ENCODE results near the gene RPL34. TPM values are rescaled to one million over a fixed set of nuclear protein-coding genes. Genes with fewer than 3 reads are reported as not detected.

RPL34 gene
- polyA plus RNA-seq, 1 experiment = 2,960 TPM

GRCh38 chr4:108596344-108596743 is 24.0 kb upstream of the RPL34 start:
- no peaks in the 10 kb centered on the region for H3K27me3 ChIP-seq (ENCODE audit: control insufficient read depth, insufficient read depth, low read length)
- TF ChIP-seq, protein P1, sequence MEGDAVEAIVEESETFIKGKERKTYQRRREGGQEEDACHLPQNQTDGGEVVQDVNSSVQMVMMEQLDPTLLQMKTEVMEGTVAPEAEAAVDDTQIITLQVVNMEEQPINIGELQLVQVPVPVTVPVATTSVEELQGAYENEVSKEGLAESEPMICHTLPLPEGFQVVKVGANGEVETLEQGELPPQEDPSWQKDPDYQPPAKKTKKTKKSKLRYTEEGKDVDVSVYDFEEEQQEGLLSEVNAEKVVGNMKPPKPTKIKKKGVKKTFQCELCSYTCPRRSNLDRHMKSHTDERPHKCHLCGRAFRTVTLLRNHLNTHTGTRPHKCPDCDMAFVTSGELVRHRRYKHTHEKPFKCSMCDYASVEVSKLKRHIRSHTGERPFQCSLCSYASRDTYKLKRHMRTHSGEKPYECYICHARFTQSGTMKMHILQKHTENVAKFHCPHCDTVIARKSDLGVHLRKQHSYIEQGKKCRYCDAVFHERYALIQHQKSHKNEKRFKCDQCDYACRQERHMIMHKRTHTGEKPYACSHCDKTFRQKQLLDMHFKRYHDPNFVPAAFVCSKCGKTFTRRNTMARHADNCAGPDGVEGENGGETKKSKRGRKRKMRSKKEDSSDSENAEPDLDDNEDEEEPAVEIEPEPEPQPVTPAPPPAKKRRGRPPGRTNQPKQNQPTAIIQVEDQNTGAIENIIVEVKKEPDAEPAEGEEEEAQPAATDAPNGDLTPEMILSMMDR (IDR thresholded peaks at IDR 0.05; ENCODE audit: low read depth, low read length) = no peak
- POLR2A ChIA-PET = no interaction called here
- H3K4me3 ChIP-seq (ENCODE audit: low read depth, low read length) = no peak overlapping the region
- no peaks in the 10 kb centered on the region; the same call in 1 of the 2 replicates for H3K9me3 ChIP-seq (ENCODE audit: control insufficient read depth, insufficient read depth, low read length)
- CTCF ChIA-PET = no interaction called here
- no peak for DNase-seq (ENCODE audit: low read depth, low spot score)
- H3K27ac ChIP-seq (ENCODE audit: low read depth, low read length) = no peak overlapping the region

DNA sequence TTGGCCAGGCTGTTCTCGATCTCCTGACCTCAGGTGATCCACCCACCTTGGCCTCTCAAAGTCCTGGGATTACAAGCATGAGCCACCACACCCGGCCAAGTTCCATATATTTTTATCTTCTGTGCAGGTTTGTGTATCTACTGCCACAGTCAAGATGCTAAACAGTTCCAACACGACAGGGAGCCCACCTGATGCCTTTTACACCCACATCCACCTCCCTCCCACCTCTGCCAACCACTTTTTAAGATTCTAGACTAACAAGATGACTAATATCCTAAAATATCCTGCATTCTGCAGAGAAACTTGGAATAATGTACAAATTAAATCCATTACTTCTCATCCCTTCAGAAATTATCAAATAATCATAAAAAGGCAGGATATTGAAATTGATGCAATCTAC is 19.3 kb upstream of the RPL34 start:
- POLR2A ChIA-PET = no interaction called here
- H3K27me3 ChIP-seq (ENCODE audit: control insufficient read depth, insufficient read depth, low read length) = no peaks in the 10 kb centered on the region
- no peak for DNase-seq (ENCODE audit: low read depth, low spot score)
- TF ChIP-seq, protein P1 (IDR thresholded peaks at IDR 0.05; ENCODE audit: low read depth, low read length) = no peak
- H3K9me3 ChIP-seq (ENCODE audit: control insufficient read depth, insufficient read depth, low read length) = no peaks in the 10 kb centered on the region
- no peak overlapping the region for H3K27ac ChIP-seq (ENCODE audit: low read depth, low read length)
- H3K4me3 ChIP-seq (ENCODE audit: low read depth, low read length) = no peak overlapping the region
- CTCF ChIA-PET = no interaction called here

DNA sequence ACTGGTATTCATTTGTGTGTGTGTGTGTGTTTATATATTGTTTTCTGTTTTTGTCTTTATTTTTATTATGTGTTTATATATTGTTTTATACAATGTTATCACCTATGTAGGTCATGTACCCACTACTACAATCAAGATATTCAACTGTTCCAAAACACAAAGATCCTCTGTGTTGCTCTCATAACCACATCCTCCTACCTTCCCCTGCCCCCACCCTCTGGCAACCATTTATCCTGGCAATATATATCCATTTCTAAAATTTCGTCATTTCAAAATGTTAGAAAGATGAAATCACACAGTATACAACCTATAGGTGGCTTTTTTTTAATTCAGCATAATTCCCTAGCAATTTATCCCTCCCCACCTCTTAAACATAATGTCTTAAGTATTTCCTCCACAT is 18.8 kb upstream of the RPL34 start:
- DNase-seq (ENCODE audit: low read depth, low spot score) = no peak
- ChIA-PET POLR2A (no interaction called here), CTCF (no interaction called here)
- Histone ChIP-seq H3K27me3 (ENCODE audit: control insufficient read depth, insufficient read depth, low read length) (no peaks in the 10 kb centered on the region), H3K4me3 (ENCODE audit: low read depth, low read length) (no peak overlapping the region), H3K9me3 (ENCODE audit: control insufficient read depth, insufficient read depth, low read length) (no peaks in the 10 kb centered on the region), H3K27ac (ENCODE audit: low read depth, low read length) (no peak overlapping the region)
- TF ChIP-seq, protein P1 (IDR thresholded peaks at IDR 0.05; ENCODE audit: low read depth, low read length) = no peak

DNA sequence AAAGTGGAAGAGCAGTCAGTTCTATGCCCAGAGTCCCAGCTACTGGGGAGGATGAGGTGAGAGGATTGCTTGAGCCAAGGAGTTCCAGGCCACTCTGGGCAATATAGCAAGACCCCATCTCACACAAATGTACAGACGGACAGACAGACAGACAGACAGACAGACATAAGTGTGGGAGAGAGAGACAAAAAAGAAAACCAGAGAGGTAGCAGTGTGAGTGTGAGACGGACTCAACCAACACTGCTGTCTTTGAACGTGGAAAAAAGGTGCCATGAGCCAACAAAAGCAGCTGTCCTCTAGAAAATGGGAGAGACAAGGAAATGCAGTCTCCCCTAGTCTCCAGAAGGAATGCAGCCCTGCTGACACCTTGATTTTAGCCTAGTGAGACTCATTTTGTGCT is 18.2 kb upstream of the RPL34 start:
- ChIA-PET CTCF (no interaction called here), POLR2A (no interaction called here)
- H3K27ac ChIP-seq (ENCODE audit: low read depth, low read length) = no peak overlapping the region
- no peak overlapping the region for H3K4me3 ChIP-seq (ENCODE audit: low read depth, low read length)
- TF ChIP-seq, protein P1 (IDR thresholded peaks at IDR 0.05; ENCODE audit: low read depth, low read length) = no peak
- H3K27me3 ChIP-seq (ENCODE audit: control insufficient read depth, insufficient read depth, low read length) = no peaks in the 10 kb centered on the region
- no peak for DNase-seq (ENCODE audit: low read depth, low spot score)
- H3K9me3 ChIP-seq (ENCODE audit: control insufficient read depth, insufficient read depth, low read length) = no peaks in the 10 kb centered on the region

DNA sequence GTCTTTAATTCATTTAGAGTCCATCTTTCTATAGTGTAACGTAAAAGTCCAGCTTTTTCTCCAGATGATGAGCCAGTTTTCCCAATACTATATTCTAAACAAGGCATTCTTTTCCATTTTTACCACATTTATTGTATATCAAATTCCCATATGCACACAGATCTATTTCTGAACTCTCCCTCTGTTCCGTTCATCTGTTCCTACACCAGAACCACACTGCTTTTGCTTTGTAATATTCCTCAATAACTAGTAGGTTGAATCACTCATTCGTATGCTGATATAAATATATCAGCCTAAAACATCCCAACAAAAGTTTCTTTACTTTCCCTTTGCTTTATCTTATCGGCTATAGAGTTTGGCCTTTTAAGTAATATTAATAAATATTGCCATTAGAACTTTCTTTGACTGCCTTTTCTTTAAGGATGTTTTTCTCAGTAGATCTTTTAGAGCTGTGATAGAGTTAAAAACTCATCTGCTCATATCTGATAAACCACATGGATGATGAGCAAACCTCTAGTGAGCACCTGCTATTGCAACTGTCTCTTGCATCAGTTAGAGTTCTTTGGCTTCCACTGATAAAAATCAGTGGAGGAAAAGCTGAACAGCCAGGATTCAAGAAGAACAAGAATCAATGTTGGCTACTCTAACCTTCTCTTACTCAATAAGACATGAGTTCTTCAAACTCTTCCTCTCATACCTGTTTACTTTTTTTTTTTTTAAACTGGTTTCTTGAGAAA is 13.1 kb upstream of the RPL34 start:
- Histone ChIP-seq H3K9me3 (ENCODE audit: control insufficient read depth, insufficient read depth, low read length) (no peaks in the 10 kb centered on the region), H3K27ac (ENCODE audit: low read depth, low read length) (no peak overlapping the region), H3K4me3 (ENCODE audit: low read depth, low read length) (no peak overlapping the region), H3K27me3 (ENCODE audit: control insufficient read depth, insufficient read depth, low read length) (no peaks in the 10 kb centered on the region)
- DNase-seq (ENCODE audit: low read depth, low spot score) = no peak
- ChIA-PET POLR2A (no interaction called here), CTCF (interaction anchor here (0.7 kb wide), 2 partner anchors 310 to 698 kb away, joined by 4 to 6 read pairs; no protein-coding TSS in a partner anchor)
- TF ChIP-seq, protein P1 (IDR thresholded peaks at IDR 0.05; ENCODE audit: low read depth, low read length) = no peak

Measured in AG04450 (cell line).